Neural progenitor cell (in vitro differentiated cells): ENCODE measurements around the gene TRIM22.

Experiments used
- CTCF ChIP-seq: fragments of 200-600 bp; sonication (generic); IDR thresholded peaks from 2 replicates; pipeline ENCODE4 v1.5.1; 2017; ENCODE audit warnings: antibody characterized with exemption, mild to moderate bottlenecking
- EZH2phosphoT487 ChIP-seq: fragments of 200-600 bp; sonication (generic); IDR thresholded peaks from 2 replicates; pipeline ENCODE4 v1.6.1; 2017; ENCODE audit warnings: antibody characterized with exemption

- TF ChIP-seq CTCF (no peak), EZH2phosphoT487 (no peak)
These were observed 64.4 kb downstream of the TRIM22 start, which contains the start of gene OR52N4 for GRCh38 chr11:5753943-5754342.
